ENCODE data around the gene GAREM2.
"Not testable (repeated sequence)": the region's sequence is repeated elsewhere in the genome, so short reads cannot be mapped to it uniquely, and the experiment has no call there.

GAREM2 gene

DNA sequence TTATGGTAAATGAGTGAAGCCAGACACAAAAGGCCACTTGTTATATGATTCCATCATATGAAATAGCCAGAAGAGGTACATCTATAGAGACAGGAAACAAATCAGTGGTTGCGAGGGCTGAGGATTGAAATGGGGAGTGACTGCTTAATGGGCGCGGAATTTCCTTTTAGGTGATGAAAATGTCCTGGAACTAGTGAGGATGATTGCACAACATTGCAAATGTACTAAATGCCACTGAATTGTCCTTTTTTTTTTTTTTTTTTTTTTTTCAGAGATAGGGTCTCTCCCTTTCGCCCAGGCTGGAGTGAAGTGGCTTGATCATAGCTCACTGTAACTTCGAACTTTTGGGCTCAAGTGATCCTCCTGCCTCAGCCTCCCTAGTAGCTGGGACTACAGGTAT, 15.3 kb upstream of the GAREM2 start:
- TF ChIP-seq CTCF (conservative IDR thresholded peaks at IDR 0.05; ENCODE audit: low read depth) = no peak
- H3K27ac ChIP-seq = no peak overlapping the region
- no peak for DNase-seq (ENCODE audit: low spot score)
- CTCF ChIA-PET = no interaction called here
- POLR2A ChIA-PET (ENCODE audit: low non-redundant PET) = no interaction called here

GRCh38 chr2:26161926-26162325, 11.0 kb upstream of the GAREM2 start:
- CTCF ChIA-PET = no interaction called here
- H3K27ac ChIP-seq = no peak overlapping the region
- no peak for TF ChIP-seq CTCF (conservative IDR thresholded peaks at IDR 0.05; ENCODE audit: low read depth)
- no peak for DNase-seq (ENCODE audit: low spot score)
- POLR2A ChIA-PET (ENCODE audit: low non-redundant PET) = no interaction called here

- DNase-seq (ENCODE audit: low spot score) = no peak
- CTCF ChIA-PET = no interaction called here
- no peak for TF ChIP-seq CTCF (conservative IDR thresholded peaks at IDR 0.05; ENCODE audit: low read depth)
- no peak overlapping the region for H3K27ac ChIP-seq
- POLR2A ChIA-PET (ENCODE audit: low non-redundant PET) = no interaction called here
Measured at GRCh38 chr2:26162963-26163362, 9.9 kb upstream of the GAREM2 start.

DNA sequence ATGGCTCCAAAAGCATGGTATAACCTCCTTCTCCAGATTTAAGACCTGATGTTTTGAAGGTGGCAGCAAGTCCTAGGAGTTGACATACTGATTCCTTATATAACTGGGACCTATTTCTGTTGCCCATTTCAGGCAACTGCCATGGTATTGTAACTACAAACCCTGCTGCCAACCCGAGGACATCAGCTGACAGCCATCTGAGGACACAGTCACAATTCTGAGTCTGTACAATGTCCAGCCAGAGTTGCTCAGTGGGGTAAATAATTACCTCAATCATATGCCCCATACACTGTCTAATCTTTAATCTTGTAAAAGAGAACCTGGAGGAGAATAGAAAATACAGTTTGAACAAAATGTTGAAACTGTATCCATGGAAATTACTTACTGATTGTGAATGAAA, 8.7 kb upstream of the GAREM2 start:
- no peak overlapping the region for H3K27ac ChIP-seq

GRCh38 chr2:26164641-26165211, 8.2 kb upstream of the GAREM2 start:
- no peak for DNase-seq (ENCODE audit: low spot score)
- no peak overlapping the region for H3K27ac ChIP-seq
- CTCF ChIA-PET = no interaction called here
- TF ChIP-seq CTCF (conservative IDR thresholded peaks at IDR 0.05; ENCODE audit: low read depth) = no peak
- POLR2A ChIA-PET (ENCODE audit: low non-redundant PET) = no interaction called here

More for the DNA sequence above, 8.7 kb upstream of the GAREM2 start:
- DNase-seq (ENCODE audit: low spot score) = no peak
- no peak for TF ChIP-seq CTCF (conservative IDR thresholded peaks at IDR 0.05; ENCODE audit: low read depth)
- POLR2A ChIA-PET (ENCODE audit: low non-redundant PET) = no interaction called here
- CTCF ChIA-PET = interaction anchor here (0.5 kb wide), 1 partner anchor 468 kb away, joined by 3 read pairs; no protein-coding TSS in a partner anchor

- DNase-seq (ENCODE audit: low spot score) = no peak
- no peak for TF ChIP-seq CTCF (conservative IDR thresholded peaks at IDR 0.05; ENCODE audit: low read depth)
- CTCF ChIA-PET = interaction anchor here (0.6 to 0.7 kb wide), 3 partner anchors 17 to 491 kb away, joined by 3 to 4 read pairs (median 4); no protein-coding TSS in a partner anchor
- POLR2A ChIA-PET (ENCODE audit: low non-redundant PET) = no interaction called here
- no peak overlapping the region for H3K27ac ChIP-seq
Measured at GRCh38 chr2:26165403-26165802, 7.5 kb upstream of the GAREM2 start.

- H3K27ac ChIP-seq; DNase-seq (ENCODE audit: low spot score): not testable (repeated sequence)
- CTCF ChIA-PET = interaction anchor here (0.6 to 0.7 kb wide), 2 partner anchors 298 to 1229 kb away, joined by 3 read pairs; no protein-coding TSS in a partner anchor
- POLR2A ChIA-PET (ENCODE audit: low non-redundant PET) = interaction anchor here (0.7 kb wide), 1 partner anchor 154 kb away, joined by 4 read pairs; no protein-coding TSS in a partner anchor
Measured at GRCh38 chr2:26166541-26166940, 6.3 kb upstream of the GAREM2 start.
